RWPE2 (cell line): ENCODE measurements around the gene USH2A.

ENCODE experiments used
- ATAC-seq: fragments of 200-7000 bp; cut with Tn5 transposase; 3 replicates; pipeline ENCODE4 v1.9.1; 2021; ENCODE audit warnings: low read depth
- DNase-seq: peaks from one replicate; pipeline ENCODE4 v3.0.0-alpha.2; 2020; ENCODE audit warnings: low spot score
- H3K27ac ChIP-seq: fragments of 450-650 bp; 2 replicates; pipeline ENCODE4 v1.5.1; 2017; ENCODE audit warnings: mild to moderate bottlenecking; ENCODE audit not compliant: poor library complexity, severe bottlenecking
- H3K27me3 ChIP-seq: fragments of 250-450 bp; sonication (Bioruptor Pico); 2 replicates; pipeline ENCODE4 v1.5.1; 2021; ENCODE audit warnings: mild to moderate bottlenecking, moderate library complexity; ENCODE audit not compliant: insufficient read depth, poor library complexity, severe bottlenecking
- H3K36me3 ChIP-seq: fragments of 250-450 bp; sonication (Bioruptor Pico); 2 replicates; pipeline ENCODE4 v1.5.1; 2020; ENCODE audit warnings: low read depth, mild to moderate bottlenecking, moderate library complexity
- H3K4me1 ChIP-seq: fragments of 250-450 bp; sonication (Bioruptor Pico); 2 replicates; pipeline ENCODE4 v1.5.1; 2021; ENCODE audit warnings: mild to moderate bottlenecking, moderate library complexity; ENCODE audit not compliant: insufficient read depth, poor library complexity, severe bottlenecking
- H3K4me3 ChIP-seq: fragments of 250-450 bp; sonication (Bioruptor Pico); 2 replicates; pipeline ENCODE4 v1.5.1; 2021; ENCODE audit warnings: mild to moderate bottlenecking, moderate library complexity; ENCODE audit not compliant: severe bottlenecking
- H3K9me3 ChIP-seq: fragments of 250-450 bp; sonication (Bioruptor Pico); 2 replicates; pipeline ENCODE4 v1.5.1; 2021; ENCODE audit warnings: mild to moderate bottlenecking, moderate library complexity; ENCODE audit not compliant: severe bottlenecking
- CTCF ChIP-seq: fragments of 450-650 bp; IDR thresholded peaks from one replicate; pipeline ENCODE4 v1.5.1; 2017; ENCODE audit warnings: mild to moderate bottlenecking, moderate library complexity; ENCODE audit not compliant: poor library complexity, severe bottlenecking

USH2A gene

GRCh38 chr1:215681041-215681440 is 742.2 kb downstream of the USH2A start:
- no peak for TF ChIP-seq CTCF
- no peaks in the 10 kb centered on the region for H3K9me3 ChIP-seq
- H3K27ac ChIP-seq: no peak overlapping the region
- no peak for ATAC-seq
- no peak overlapping the region for H3K4me3 ChIP-seq
- H3K36me3 ChIP-seq: no peaks in the 10 kb centered on the region
- DNase-seq: no peak
- H3K4me1 ChIP-seq: no peaks in the 10 kb centered on the region
- no peaks in the 10 kb centered on the region for H3K27me3 ChIP-seq

- DNase-seq (no peak), ATAC-seq (no peak)
- Histone ChIP-seq H3K4me1 (no peaks in the 10 kb centered on the region), H3K27me3 (no peaks in the 10 kb centered on the region), H3K4me3 (no peak overlapping the region), H3K9me3 (no peaks in the 10 kb centered on the region), H3K27ac (no peak overlapping the region), H3K36me3 (no peaks in the 10 kb centered on the region)
- TF ChIP-seq CTCF: no peak
Observed at GRCh38 chr1:215679231-215679630, 744.0 kb downstream of the USH2A start.

GRCh38 chr1:215677112-215677511 is 746.1 kb downstream of the USH2A start:
- H3K4me3 ChIP-seq: no peak overlapping the region
- DNase-seq: no peak
- H3K36me3 ChIP-seq: no peaks in the 10 kb centered on the region
- no peak for ATAC-seq
- H3K9me3 ChIP-seq: no peaks in the 10 kb centered on the region
- H3K4me1 ChIP-seq: no peaks in the 10 kb centered on the region
- no peak for TF ChIP-seq CTCF
- H3K27me3 ChIP-seq: no peaks in the 10 kb centered on the region
- H3K27ac ChIP-seq: no peak overlapping the region

DNA sequence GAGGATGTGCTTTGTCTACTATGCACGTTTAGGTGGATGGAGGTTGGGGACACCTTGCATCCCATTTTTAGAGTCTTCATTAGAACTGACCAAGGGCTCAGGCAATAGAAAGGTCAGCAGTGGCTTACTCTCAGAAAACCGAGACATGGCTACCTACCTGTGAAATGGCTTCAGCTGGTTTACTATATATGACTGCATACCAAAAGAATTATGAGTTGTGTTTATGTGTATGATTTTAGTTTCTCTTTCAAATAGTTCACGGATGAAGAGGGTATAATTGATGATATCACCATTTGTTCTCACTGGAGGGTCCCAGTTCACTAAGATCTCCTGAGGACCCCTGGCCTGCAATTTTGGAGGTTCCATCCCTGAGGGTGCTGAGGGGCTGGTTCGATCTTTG is 749.3 kb downstream of the USH2A start:
- DNase-seq (no peak), ATAC-seq (no peak)
- H3K36me3 ChIP-seq: no peaks in the 10 kb centered on the region
- TF ChIP-seq CTCF: no peak
- H3K9me3 ChIP-seq: no peaks in the 10 kb centered on the region
- no peak overlapping the region for H3K4me3 ChIP-seq
- H3K4me1 ChIP-seq: no peaks in the 10 kb centered on the region
- no peak overlapping the region for H3K27ac ChIP-seq
- no peaks in the 10 kb centered on the region for H3K27me3 ChIP-seq

DNA sequence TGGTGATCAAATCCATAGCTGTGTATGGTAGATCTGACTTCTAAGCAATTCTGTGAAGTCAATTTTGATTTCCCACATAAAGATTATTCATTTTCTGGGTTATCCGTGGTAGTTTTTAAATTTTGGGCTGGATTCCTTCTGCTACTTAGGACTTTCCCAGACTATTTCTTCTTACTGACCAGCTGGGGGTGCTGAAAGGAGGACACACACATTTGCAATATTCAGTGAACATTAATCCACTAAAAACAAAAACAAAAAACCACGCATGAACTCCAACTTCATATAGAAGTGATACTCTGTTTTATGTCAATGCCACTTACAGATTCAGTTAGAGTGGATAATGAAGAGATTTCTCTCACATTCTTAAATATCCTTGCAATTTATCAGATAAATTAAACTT is 750.8 kb downstream of the USH2A start:
- DNase-seq (no peak), ATAC-seq (no peak)
- no peak overlapping the region for H3K4me3 ChIP-seq
- no peaks in the 10 kb centered on the region for H3K4me1 ChIP-seq
- H3K9me3 ChIP-seq: no peaks in the 10 kb centered on the region
- H3K27me3 ChIP-seq: no peaks in the 10 kb centered on the region
- no peaks in the 10 kb centered on the region for H3K36me3 ChIP-seq
- TF ChIP-seq CTCF: no peak
- H3K27ac ChIP-seq: no peak overlapping the region
